T-helper 1 cell (primary cell): ENCODE measurements around the gene STAT5B.

Experiments used
- DNase-seq, 5 donors: peaks; one replicate each; pipeline ENCODE4 v3.0.0-alpha.2; 2012 to 2020

Gene STAT5B

DNA sequence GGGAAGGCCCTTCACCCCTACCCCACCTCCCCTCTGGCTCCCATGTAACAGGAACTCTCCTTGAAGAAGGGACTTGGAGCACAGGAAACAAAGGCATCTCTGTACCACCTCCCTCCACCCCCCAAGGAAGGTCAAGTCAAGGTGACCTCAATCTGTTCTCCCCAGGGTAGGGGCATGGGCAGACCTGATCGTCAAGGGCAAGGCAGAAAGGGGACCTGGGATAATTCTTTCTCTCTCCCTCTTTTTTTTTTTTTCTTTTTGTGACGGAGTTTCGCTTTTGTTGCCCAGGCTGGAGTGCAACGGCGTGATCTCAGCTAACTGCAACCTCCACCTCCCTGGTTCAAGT, 7.8 kb upstream of the STAT5B start:
- DNase-seq = no peak

- DNase-seq = no peak
Observed at GRCh38 chr17:42283241-42284023, 7.2 kb upstream of the STAT5B start.

- no peak for DNase-seq
Observed at GRCh38 chr17:42282478-42283080, 6.4 kb upstream of the STAT5B start.

DNA sequence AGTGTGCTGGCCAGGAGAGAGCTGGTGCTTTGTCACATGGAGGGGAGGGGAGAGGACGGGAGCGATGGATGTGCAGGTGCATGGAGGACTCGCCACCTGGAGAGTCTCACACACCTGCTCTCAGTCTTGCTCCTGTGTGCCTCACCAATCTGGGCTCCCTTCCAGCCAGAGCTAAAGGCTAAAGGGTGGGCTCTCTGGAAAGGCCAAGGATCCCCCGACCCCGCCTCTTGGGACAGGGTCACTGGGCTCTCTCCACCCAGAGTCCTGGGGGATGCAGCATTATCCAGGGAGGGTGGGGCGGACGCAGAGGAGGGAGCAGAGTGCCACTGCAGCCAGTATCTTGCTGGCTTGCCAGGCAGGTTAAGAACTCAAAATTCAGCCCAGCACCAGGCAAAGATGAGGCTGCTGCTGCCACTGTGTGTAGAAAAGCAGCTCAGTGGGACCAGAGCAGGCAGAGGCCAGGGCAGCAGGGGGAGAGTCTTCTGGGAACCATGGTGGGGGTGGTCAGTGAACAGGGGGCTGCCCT, 5.4 kb upstream of the STAT5B start:
- DNase-seq = no peak

- DNase-seq = no peak
Observed at GRCh38 chr17:42279776-42280630, 3.8 kb upstream of the STAT5B start.

GRCh38 chr17:42277342-42277712, 1.1 kb upstream of the STAT5B start:
- DNase-seq = no peak

- DNase-seq = peak in 2 of 5 donors; percentile 23 to 28
Observed at GRCh38 chr17:42276609-42277341, 584 bp upstream of the STAT5B start.

GRCh38 chr17:42275527-42276358, 448 bp downstream of the STAT5B start:
- peak in 4 of 5 donors; percentile 20 to 46 (median 30) for DNase-seq

DNA sequence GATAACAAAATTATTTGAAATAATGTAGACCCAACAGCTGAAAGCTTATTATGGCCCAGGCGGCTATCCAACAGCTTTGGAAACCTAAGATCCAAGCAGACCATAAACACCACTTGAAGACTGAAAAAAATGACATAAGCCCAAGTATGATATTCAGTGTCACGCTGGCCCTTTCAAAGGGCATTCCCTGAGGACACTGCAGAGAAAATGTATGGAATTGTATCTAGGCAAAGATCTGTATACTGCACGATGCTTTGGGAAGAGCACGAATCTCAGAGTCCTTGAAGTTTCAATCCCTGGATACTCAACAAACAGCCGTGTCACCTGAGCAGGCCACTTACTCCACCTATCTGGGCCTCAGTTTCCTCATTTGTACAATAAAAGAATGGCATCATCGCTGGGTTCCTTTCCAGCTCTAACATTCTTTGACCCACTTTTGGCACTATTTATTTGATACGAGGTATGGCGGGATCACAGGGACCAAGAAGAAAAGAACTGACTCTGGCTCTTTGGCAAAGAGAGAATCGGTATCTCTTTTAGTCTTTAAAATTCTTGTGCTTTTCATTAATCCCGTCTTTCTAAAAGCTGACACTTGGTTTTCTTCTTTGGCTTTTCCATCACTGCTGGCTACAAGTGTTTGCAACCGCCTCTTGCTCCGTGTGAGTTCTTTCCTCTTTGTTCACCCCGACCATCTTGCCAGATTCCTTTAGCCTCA, 1.2 kb downstream of the STAT5B start:
- DNase-seq = no peak

DNA sequence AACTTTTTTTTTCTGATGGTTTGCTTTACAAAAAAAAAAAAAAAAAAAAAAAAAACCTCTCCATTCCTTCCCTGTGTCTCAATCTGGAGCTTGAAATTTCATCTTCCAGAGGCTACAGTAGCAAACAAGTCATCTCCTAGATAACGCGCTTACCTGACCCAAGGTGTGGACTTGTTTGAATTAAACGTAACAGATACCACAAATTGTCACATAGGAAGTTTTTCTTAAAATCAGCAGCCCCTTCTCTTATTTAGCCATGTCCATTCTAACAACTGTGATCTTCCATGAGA, 2.0 kb downstream of the STAT5B start:
- DNase-seq = no peak

- no peak for DNase-seq
Observed at GRCh38 chr17:42273474-42274252, 2.5 kb downstream of the STAT5B start.

DNA sequence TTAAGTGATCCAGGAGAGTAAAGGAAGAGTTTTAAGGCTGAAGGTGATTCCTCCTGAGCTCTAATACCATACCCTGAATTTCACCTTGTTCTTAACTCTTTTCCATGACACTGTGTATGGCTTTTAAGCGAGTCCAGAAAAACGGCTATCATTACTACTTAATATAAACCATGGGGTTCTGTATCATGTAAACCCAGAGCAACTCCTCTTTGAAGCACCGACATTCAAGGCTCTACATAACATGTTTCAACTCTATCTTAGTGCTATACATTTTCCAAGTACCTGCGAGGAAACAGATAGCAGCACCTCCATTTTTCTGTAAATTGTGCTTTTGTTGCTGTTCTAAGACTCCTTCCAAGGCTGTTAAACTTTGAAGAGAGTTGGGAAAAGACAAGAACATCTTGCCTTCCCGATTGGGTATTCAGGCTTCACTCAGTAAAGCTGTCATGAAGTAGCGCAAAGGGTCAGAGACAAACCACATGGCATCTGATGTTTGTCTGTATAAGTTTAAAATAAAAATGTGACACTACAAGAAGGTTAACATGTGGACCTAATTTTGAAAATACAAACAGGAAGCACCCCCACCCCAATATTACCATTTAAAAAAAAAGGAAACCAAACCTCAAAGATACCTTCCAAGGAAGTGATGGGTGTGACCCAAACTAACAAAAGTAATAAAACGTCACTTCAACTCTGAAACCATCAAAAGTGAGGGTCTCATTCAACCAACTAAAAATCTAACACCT, 3.9 kb downstream of the STAT5B start:
- DNase-seq = peak in 1 of 5 donors; percentile 23

GRCh38 chr17:42271779-42272035, 4.5 kb downstream of the STAT5B start:
- no peak for DNase-seq

GRCh38 chr17:42271006-42271778, 5.0 kb downstream of the STAT5B start:
- no peak for DNase-seq

DNA sequence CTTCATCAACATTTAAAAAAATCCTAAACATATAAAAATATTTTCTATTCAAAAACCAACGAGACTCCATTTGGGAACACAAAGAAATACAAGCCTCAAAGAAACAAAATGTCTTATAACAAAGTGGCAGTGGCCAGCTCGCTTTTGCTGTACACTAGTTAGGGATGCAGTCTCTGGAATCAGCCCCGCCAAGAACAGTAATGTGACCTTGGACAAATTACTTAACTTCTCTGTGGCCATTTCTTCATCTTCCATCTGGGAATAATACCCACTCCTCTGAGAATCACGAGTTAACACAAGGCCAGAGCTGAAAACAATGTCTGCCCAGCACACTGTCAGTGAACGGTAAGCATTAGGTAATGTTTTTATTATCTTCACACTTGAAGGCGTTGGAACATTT, 5.6 kb downstream of the STAT5B start:
- no peak for DNase-seq

- no peak for DNase-seq
Observed at GRCh38 chr17:42270170-42270535, 6.0 kb downstream of the STAT5B start.

DNA sequence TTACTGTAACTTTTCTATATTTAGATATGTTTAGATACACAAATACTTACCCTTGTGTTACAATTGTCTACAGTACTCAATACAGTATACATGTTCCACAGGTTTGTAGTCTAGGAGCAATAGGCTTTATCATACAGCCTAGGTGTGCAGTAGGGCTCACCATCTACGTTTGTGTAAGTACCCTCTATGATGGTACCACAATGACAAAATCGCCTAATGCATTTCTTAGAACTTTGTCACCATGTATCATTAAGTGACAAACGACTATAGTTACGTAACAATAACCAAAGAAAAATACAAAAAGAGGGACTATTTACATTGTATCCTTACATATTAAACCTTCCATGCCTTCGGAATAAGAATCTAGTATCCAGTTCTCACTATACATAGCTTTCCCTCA, 8.0 kb downstream of the STAT5B start:
- no peak for DNase-seq

GRCh38 chr17:42266918-42267766, 9.0 kb downstream of the STAT5B start:
- peak in 4 of 5 donors; percentile 53 to 80 (median 56) for DNase-seq
